HepG2 (cell line): ENCODE results near the gene POLR1G. TPM values are rescaled to one million over a fixed set of nuclear protein-coding genes. Genes with fewer than 3 reads are reported as not detected.

Experiments
- AGO2 ChIP-seq: fragments of 200-400 bp; formaldehyde crosslinking; optimal IDR thresholded peaks from 2 replicates; pipeline ENCODE3; 2017; ENCODE audit warnings: mild to moderate bottlenecking, low read depth, low read length, moderate library complexity
- FOSL2 ChIP-seq: sonication (generic); formaldehyde crosslinking; IDR thresholded peaks from 2 replicates; pipeline ENCODE4 v1.4.0; 2020; ENCODE audit warnings: missing genetic modification reagents
- JDP2 ChIP-seq: sonication (generic); formaldehyde crosslinking; IDR thresholded peaks from 2 replicates; pipeline ENCODE4 v1.8.1; 2022; ENCODE audit warnings: missing genetic modification reagents, borderline replicate concordance
- MTA1 ChIP-seq: sonication (generic); formaldehyde crosslinking; IDR thresholded peaks from 2 replicates; pipeline ENCODE4 v1.4.0; 2020; ENCODE audit warnings: missing genetic modification reagents, mild to moderate bottlenecking, borderline replicate concordance
- NFE2L2 ChIP-seq: fragments of 150-350 bp; IDR thresholded peaks from 2 replicates; pipeline ENCODE4 v1.6.1; 2014; ENCODE audit warnings: low read length
- NR3C1 ChIP-seq: sonication (generic); formaldehyde crosslinking; IDR thresholded peaks from 2 replicates; pipeline ENCODE4 v1.4.0; 2020; ENCODE audit warnings: missing genetic modification reagents
- PCBP1 ChIP-seq: fragments of 200-400 bp; formaldehyde crosslinking; IDR thresholded peaks from 2 replicates; pipeline ENCODE4 v1.6.1; 2017; ENCODE audit warnings: mild to moderate bottlenecking, low read depth, low read length, borderline replicate concordance
- TOE1 ChIP-seq: sonication (generic); formaldehyde crosslinking; IDR thresholded peaks from 2 replicates; pipeline ENCODE4 v1.4.0; 2020; ENCODE audit warnings: mild to moderate bottlenecking, missing genetic modification reagents
- TP53 ChIP-seq: sonication (generic); formaldehyde crosslinking; conservative IDR thresholded peaks from 2 replicates; pipeline ENCODE4 v1.4.0; 2020; ENCODE audit warnings: missing genetic modification reagents
- ZBTB21 ChIP-seq: sonication (generic); formaldehyde crosslinking; IDR thresholded peaks from 2 replicates; pipeline ENCODE4 v1.4.0; 2020; ENCODE audit warnings: missing genetic modification reagents
- ZBTB42 ChIP-seq: sonication (generic); formaldehyde crosslinking; IDR thresholded peaks from 2 replicates; pipeline ENCODE4 v1.5.0; 2020; ENCODE audit warnings: mild to moderate bottlenecking, missing genetic modification reagents
- ZBTB8A ChIP-seq: sonication (generic); formaldehyde crosslinking; IDR thresholded peaks from 2 replicates; pipeline ENCODE4 v1.4.0; 2020; ENCODE audit warnings: mild to moderate bottlenecking, low read depth, missing genetic modification reagents, borderline replicate concordance
- ZHX2 ChIP-seq, 2 experiments: sonication (generic) in 1 of 2; formaldehyde crosslinking in 1 of 2; IDR thresholded peaks; 2 replicates each; pipeline versions ENCODE4 v1.6.1 to v1.9.0; 2014 to 2022; ENCODE audit warnings: antibody characterized with exemption in 1 of 2, borderline replicate concordance in 1 of 2, inconsistent platforms in 1 of 2, low read depth in 1 of 2, missing genetic modification reagents in 1 of 2
- ZNF232 ChIP-seq: sonication (generic); formaldehyde crosslinking; IDR thresholded peaks from 2 replicates; pipeline ENCODE4 v1.4.0; 2020; ENCODE audit warnings: missing genetic modification reagents, borderline replicate concordance
- ZNF530 ChIP-seq: sonication (generic); formaldehyde crosslinking; IDR thresholded peaks from 2 replicates; pipeline ENCODE4 v1.5.0; 2020; ENCODE audit warnings: low read depth, mild to moderate bottlenecking, missing genetic modification reagents
- ZNF552 ChIP-seq: sonication (generic); formaldehyde crosslinking; IDR thresholded peaks from 2 replicates; pipeline ENCODE4 v1.9.0; 2022; ENCODE audit warnings: missing genetic modification reagents, mild to moderate bottlenecking, borderline replicate concordance
- ZNF557 ChIP-seq: sonication (generic); formaldehyde crosslinking; IDR thresholded peaks from 2 replicates; pipeline ENCODE4 v1.4.0; 2020; ENCODE audit warnings: missing genetic modification reagents
- ZNF614 ChIP-seq: IDR thresholded peaks from 2 replicates; pipeline ENCODE4 v1.6.1; 2018; ENCODE audit warnings: missing biosample characterization, missing genetic modification reagents, inconsistent platforms, borderline replicate concordance
- ZNF781 ChIP-seq: sonication (generic); formaldehyde crosslinking; IDR thresholded peaks from 2 replicates; pipeline ENCODE4 v1.5.1; 2020; ENCODE audit warnings: borderline replicate concordance, mild to moderate bottlenecking, missing genetic modification reagents; ENCODE audit errors: not compliant biosample characterization
- ZSCAN20 ChIP-seq: sonication (generic); formaldehyde crosslinking; IDR thresholded peaks from 2 replicates; pipeline ENCODE4 v1.4.0; 2020; ENCODE audit warnings: missing genetic modification reagents, mild to moderate bottlenecking, borderline replicate concordance
- polyA plus RNA-seq, 8 experiments: library from polyadenylated mRNA; depleted of rRNA in 3 of 8; stranded (reverse) in 7 of 8; unstranded in 1 of 8; fragments of >200 nt; fragmentation: Illumina TruSeq in 4 of 8; extraction: Trizol in 4 of 8; gene quantifications; 2 replicates each; pipeline versions ENCODE4 v1.2.1 to v1.2.3, GENCODE V29; 2011 to 2016; ENCODE audit warnings: low read depth in 4 of 8, missing spikeins in 1 of 8, mixed read lengths in 1 of 8; ENCODE audit not compliant: insufficient read depth in 1 of 8
- total RNA-seq, 5 experiments: library from RNA; depleted of rRNA; stranded (reverse); fragments of >200 nt; fragmentation: Illumina TruSeq; extraction: Trizol; gene quantifications; 2 replicates each; pipeline ENCODE4 v1.2.3, GENCODE V29; 2016; ENCODE audit warnings: low read depth in 1 of 5
- TF ChIP-seq, protein P1 (sequence below): sonication (generic); formaldehyde crosslinking; IDR thresholded peaks from 2 replicates; pipeline ENCODE4 v1.5.0; 2020; ENCODE audit warnings: missing genetic modification reagents, mild to moderate bottlenecking, borderline replicate concordance

The POLR1G gene
- total and polyA plus RNA-seq, 2 of the 13 experiments (the other 11 are each of a cell fraction or from before 2014, with no cell fraction given) = 3.5 to 20.8 TPM

- TF ChIP-seq ZNF232 (CRISPR knock-in tag) (no peak), FOSL2 (peak; percentile 54; the same call in 1 of the 2 replicates), ZBTB21 (no peak), PCBP1 (no peak), ZNF614 (CRISPR knock-in tag) (no peak), NR3C1 (CRISPR knock-in tag) (no peak), TP53 (CRISPR knock-in tag) (no peak), MTA1 (CRISPR knock-in tag) (no peak), ZNF552 (no peak), TOE1 (CRISPR knock-in tag) (no peak), ZNF557 (CRISPR knock-in tag) (no peak), ZBTB8A (no peak), ZHX2 (IDR thresholded peaks at IDR 0.05; ENCODE audit: low read depth) (no peak), ZHX2 (CRISPR knock-in tag; IDR thresholded peaks at IDR 0.05; ENCODE audit: borderline replicate concordance) (no peak), NFE2L2 (no peak), AGO2 (no peak), ZSCAN20 (CRISPR knock-in tag) (peak; percentile 33; the same call in 1 of the 2 replicates), ZBTB42 (CRISPR knock-in tag) (no peak), ZNF530 (no peak), JDP2 (CRISPR knock-in tag) (no peak), ZNF781 (CRISPR knock-in tag) (no peak)
- TF ChIP-seq, protein P1, sequence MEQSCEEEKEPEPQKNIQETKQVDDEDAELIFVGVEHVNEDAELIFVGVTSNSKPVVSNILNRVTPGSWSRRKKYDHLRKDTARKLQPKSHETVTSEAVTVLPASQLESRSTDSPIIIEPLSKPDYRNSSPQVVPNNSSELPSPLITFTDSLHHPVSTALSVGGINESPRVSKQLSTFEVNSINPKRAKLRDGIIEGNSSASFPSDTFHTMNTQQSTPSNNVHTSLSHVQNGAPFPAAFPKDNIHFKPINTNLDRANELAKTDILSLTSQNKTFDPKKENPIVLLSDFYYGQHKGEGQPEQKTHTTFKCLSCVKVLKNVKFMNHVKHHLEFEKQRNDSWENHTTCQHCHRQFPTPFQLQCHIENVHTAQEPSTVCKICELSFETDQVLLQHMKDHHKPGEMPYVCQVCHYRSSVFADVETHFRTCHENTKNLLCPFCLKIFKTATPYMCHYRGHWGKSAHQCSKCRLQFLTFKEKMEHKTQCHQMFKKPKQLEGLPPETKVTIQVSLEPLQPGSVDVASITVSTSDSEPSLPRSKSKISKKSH (CRISPR knock-in tag) = no peak
These were observed 33.3 kb downstream of the POLR1G start (continued) for GRCh38 chr19:45439569-45440258.
